Measurements from ENCODE around the gene CLEC1B. TPM values are rescaled to one million over a fixed set of nuclear protein-coding genes. Genes with fewer than 3 reads are reported as not detected.

Gene CLEC1B
- total and polyA plus RNA-seq, 10 of the 15 experiments (the other 5 are each of a cell fraction or from before 2014, with no cell fraction given), result not detected

DNA sequence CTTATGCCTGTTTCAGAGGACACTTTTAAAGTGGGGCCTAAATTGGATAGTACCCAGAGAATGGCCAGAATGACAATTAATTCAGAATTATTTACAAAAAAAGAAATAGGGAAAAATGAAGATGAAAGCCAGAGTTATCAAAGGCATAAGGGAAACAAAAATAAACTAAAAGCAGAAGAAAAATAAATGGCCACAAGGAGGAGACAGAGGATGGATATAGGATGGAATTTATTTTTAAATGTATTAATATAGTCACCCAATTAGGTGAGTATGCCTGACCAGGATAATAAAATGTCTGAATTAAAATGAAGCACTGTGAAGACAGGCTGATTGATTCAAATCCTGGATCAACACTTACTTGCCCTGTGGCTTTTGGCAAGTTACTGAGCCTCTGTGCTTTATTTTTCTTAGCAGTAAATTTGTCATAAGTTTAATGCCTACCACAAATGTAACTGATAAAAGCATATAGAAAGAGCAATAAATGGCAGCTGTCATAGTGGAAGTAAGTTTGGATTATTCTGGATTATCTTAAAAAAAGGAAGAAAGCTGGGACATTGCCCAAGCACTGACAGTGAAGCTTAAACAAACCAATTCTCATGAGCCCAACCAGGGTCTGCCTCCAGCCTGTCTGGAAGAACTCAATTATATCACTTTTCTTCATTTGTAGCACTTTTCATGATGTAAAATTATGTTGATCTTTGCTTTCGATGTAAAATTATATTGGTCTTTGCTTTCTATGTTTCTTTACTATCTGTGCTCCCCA lies 35.0 kb upstream of the CLEC1B start:
- Histone ChIP-seq H3K79me2 (ENCODE audit: control insufficient read depth, insufficient read depth, low read length) (no peaks in the 10 kb centered on the region), H3K9ac (ENCODE audit: control insufficient read depth, insufficient read depth, low read length) (no peak overlapping the region), H3K9me3 (replicated peaks; ENCODE audit: control insufficient read depth, insufficient read depth, low read length) (no peaks in the 10 kb centered on the region), H3K27ac (ENCODE audit: control insufficient read depth, insufficient read depth) (no peak overlapping the region), H3K4me1 (ENCODE audit: control insufficient read depth, insufficient read depth, low read length) (no peaks in the 10 kb centered on the region), H3K4me2 (ENCODE audit: control insufficient read depth, insufficient read depth) (no peak overlapping the region), H3K4me3 (no peak overlapping the region), H4K20me1 (ENCODE audit: control insufficient read depth, insufficient read depth) (no peaks in the 10 kb centered on the region), H2AFZ (ENCODE audit: control insufficient read depth, low read depth, low read length) (no peak overlapping the region), H3K36me3 (ENCODE audit: control insufficient read depth in 2 of 2, insufficient read depth in 2 of 2, low read length in 1 of 2) (no peaks in the 10 kb centered on the region), H3K27me3 (replicated peaks in 1 of 2; ENCODE audit: control insufficient read depth in 2 of 2, insufficient read depth in 2 of 2, low read length in 1 of 2) (no peaks in the 10 kb centered on the region; a peak in 1 of 4 replicates)
- FAIRE-seq (no peak), DNase-seq (ENCODE audit: low read depth, low spot score) (no peak), ATAC-seq (no peak)
- intact Hi-C loops (cut with micrococcal nuclease; ENCODE audit: unreplicated experiment) (loop anchor here (1.0 kb wide), 1 partner anchor 106 kb away; no protein-coding TSS in a partner anchor), in situ Hi-C loops (cut with MboI) (loop anchor here (5.0 kb wide), 1 partner anchor 108 kb away; no protein-coding TSS in a partner anchor)
- ChIA-PET CTCF (interaction anchor here (0.7 to 1.6 kb wide), 7 partner anchors 24 to 156 kb away, joined by 3 to 15 read pairs (median 4); partner anchors contain the start of gene CLEC12B), SMC1A (ENCODE audit: uncharacterized antibody, unreplicated experiment) (interaction anchor here (0.7 to 3.1 kb wide), 4 partner anchors 18 to 106 kb away, joined by 3 to 21 read pairs (median 3); no protein-coding TSS in a partner anchor), RAD21 (ENCODE audit: unreplicated experiment) (interaction anchor here (1.1 to 1.2 kb wide), 2 partner anchors 94 to 106 kb away, joined by 3 to 8 read pairs; no protein-coding TSS in a partner anchor), POLR2A (no interaction called here)
- BruUV-seq (replicated peaks), result no TSS peak
- TF ChIP-seq, protein P1, sequence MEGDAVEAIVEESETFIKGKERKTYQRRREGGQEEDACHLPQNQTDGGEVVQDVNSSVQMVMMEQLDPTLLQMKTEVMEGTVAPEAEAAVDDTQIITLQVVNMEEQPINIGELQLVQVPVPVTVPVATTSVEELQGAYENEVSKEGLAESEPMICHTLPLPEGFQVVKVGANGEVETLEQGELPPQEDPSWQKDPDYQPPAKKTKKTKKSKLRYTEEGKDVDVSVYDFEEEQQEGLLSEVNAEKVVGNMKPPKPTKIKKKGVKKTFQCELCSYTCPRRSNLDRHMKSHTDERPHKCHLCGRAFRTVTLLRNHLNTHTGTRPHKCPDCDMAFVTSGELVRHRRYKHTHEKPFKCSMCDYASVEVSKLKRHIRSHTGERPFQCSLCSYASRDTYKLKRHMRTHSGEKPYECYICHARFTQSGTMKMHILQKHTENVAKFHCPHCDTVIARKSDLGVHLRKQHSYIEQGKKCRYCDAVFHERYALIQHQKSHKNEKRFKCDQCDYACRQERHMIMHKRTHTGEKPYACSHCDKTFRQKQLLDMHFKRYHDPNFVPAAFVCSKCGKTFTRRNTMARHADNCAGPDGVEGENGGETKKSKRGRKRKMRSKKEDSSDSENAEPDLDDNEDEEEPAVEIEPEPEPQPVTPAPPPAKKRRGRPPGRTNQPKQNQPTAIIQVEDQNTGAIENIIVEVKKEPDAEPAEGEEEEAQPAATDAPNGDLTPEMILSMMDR (IDR thresholded peaks at IDR 0.05 in 2 of 3, conservative IDR thresholded peaks at IDR 0.05 in 1 of 3; ENCODE audit: control insufficient read depth in 2 of 3, extremely low read depth in 1 of 3, insufficient read depth in 1 of 3, low read depth in 3 of 3, low read length in 3 of 3), result peak; percentile 19 to 49 (median 32); a peak in 4 of 6 replicates
- peak; percentile 88 for TF ChIP-seq SMC3 (IDR thresholded peaks at IDR 0.05; ENCODE audit: borderline replicate concordance, low read length)
- no peak for TF ChIP-seq NRF1 (conservative IDR thresholded peaks at IDR 0.05; ENCODE audit: low read depth, low read length)
- peak; percentile 69 for TF ChIP-seq RAD21 (IDR thresholded peaks at IDR 0.05; ENCODE audit: insufficient read depth, low read depth, low read length)
- no peak for TF ChIP-seq WRNIP1 (IDR thresholded peaks at IDR 0.05; ENCODE audit: borderline replicate concordance, low read depth, low read length)
- no peak for TF ChIP-seq MTA3 (IDR thresholded peaks at IDR 0.05; ENCODE audit: borderline replicate concordance, low read length)
- no peak for TF ChIP-seq MYC (IDR thresholded peaks at IDR 0.05; ENCODE audit: insufficient read depth, insufficient read length, insufficient replicate concordance, low read length, severe bottlenecking)
- WGBS (ENCODE audit: insufficient coverage, insufficient replicate concordance, low lambda C conversion rate, missing lambda C conversion rate), result 0% methylated on average over 1 of the region's 1 CpG
